ENCODE measurements around the gene PARP8. TPM values are rescaled to one million over a fixed set of nuclear protein-coding genes. Genes with fewer than 3 reads are reported as not detected.
"Not testable (repeated sequence)": the region's sequence is repeated elsewhere in the genome, so short reads cannot be mapped to it uniquely, and the experiment has no call there.

The PARP8 gene
- total and polyA plus RNA-seq, 9 donors, result 4.4 to 21.4 (median 18.4) TPM

DNA sequence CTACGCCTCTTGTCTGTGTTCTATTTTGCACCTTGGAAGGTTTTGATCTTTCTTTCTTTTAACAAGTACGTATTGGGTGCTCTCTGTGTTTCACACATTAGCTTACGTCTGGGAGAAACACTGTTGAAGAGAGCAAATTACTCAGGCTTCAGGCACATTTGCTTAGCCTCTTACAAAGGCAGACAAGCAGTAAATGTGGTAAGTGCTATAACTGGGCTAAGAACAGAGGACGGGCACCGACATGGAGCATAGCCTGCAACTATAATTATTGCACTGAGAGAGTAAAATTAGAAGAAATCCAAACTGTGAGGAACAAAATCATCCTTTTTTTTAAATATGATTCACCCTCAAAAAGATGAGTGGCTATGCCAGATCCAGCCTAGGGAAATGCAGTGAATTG, 9.4 kb upstream of the PARP8 start:
- intact Hi-C loops (cut with DNase I), result no loop called here
- Histone ChIP-seq H3K27ac (no peak overlapping the region), H3K36me3 (no peaks in the 10 kb centered on the region), H3K27me3 (no peaks in the 10 kb centered on the region), H3K4me1 (ENCODE audit: insufficient read depth) (no peaks in the 10 kb centered on the region), H3K4me3 (no peak overlapping the region), H3K9me3 (no peaks in the 10 kb centered on the region)
- TF ChIP-seq CTCF (IDR thresholded peaks at IDR 0.05) (no peak), POLR2A (IDR thresholded peaks at IDR 0.05) (no peak), EP300 (IDR thresholded peaks at IDR 0.05) (no peak)
- DNase-seq, result no peak
- WGBS, 3 donors, result 81 to 85% (median 82%) methylated on average over 5 of the region's 5 CpGs

DNA sequence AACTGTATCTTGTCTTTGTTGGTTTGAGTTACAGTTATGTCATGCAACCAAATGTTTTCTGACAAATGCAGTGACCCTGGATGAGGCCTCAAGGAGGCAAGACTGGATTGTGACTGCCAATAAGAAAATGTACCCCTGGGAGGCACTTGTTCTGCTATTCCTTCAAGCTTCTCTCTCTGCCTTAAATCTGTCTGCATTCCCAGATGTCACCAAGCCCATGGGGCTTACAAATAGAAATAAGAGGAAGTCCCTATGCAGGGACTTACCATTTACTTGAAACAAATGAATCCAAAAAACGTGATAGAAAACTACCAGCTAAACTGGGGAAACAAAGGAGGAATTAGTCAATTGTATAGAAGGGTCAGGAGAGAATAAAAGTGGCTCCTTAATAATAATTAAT, 8.2 kb upstream of the PARP8 start:
- Histone ChIP-seq H3K4me3 (no peak overlapping the region), H3K9me3 (no peaks in the 10 kb centered on the region), H3K36me3 (no peaks in the 10 kb centered on the region), H3K4me1 (ENCODE audit: insufficient read depth) (no peaks in the 10 kb centered on the region), H3K27ac (no peak overlapping the region), H3K27me3 (no peaks in the 10 kb centered on the region)
- WGBS, 3 donors, result 79 to 87% (median 85%) methylated on average over 1 of the region's 1 CpG
- no peak for DNase-seq
- TF ChIP-seq POLR2A (IDR thresholded peaks at IDR 0.05) (no peak), CTCF (IDR thresholded peaks at IDR 0.05) (no peak), EP300 (IDR thresholded peaks at IDR 0.05) (no peak)
- intact Hi-C loops (cut with DNase I), result no loop called here

GRCh38 chr5:50663636-50664035, 2.8 kb upstream of the PARP8 start:
- intact Hi-C loops (cut with DNase I), result no loop called here
- 71 to 84% (median 84%) methylated on average over 4 of the region's 4 CpGs for WGBS, 3 donors
- no peak overlapping the region for H3K27ac ChIP-seq
- no peaks in the 10 kb centered on the region for H3K4me1 ChIP-seq (ENCODE audit: insufficient read depth)
- no peaks in the 10 kb centered on the region for H3K27me3 ChIP-seq
- TF ChIP-seq EP300 (IDR thresholded peaks at IDR 0.05) (no peak), POLR2A (IDR thresholded peaks at IDR 0.05) (no peak), CTCF (IDR thresholded peaks at IDR 0.05) (no peak)
- H3K36me3 ChIP-seq, result no peaks in the 10 kb centered on the region
- no peak overlapping the region for H3K4me3 ChIP-seq
- H3K9me3 ChIP-seq, result no peaks in the 10 kb centered on the region
- DNase-seq, result no peak

DNA sequence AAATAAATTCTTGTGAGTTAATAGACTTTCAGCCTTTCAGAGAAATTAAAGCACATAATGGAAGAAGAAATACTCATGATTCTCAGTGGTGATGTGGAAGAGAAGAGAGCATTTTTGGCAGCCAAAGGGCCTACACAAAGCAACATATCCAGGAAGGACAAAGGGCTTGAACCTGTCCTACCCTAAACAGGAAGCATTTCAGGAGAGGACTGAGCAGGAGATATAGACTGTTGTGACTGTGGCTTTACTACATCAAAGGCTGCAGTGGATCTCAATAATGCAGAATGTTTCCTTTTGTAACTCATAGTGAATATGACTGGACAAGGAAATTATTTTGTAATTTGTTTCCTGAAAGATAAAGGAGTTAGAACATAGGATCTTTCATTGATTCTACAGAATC, 1.3 kb upstream of the PARP8 start:
- TF ChIP-seq EP300 (IDR thresholded peaks at IDR 0.05), result no peak
- no peak for TF ChIP-seq CTCF (IDR thresholded peaks at IDR 0.05)
- TF ChIP-seq POLR2A (IDR thresholded peaks at IDR 0.05), result no peak
- Histone ChIP-seq H3K4me1 (ENCODE audit: insufficient read depth) (no peaks in the 10 kb centered on the region), H3K4me3 (no peak overlapping the region), H3K36me3 (no peaks in the 10 kb centered on the region), H3K27me3 (no peaks in the 10 kb centered on the region), H3K9me3 (no peaks in the 10 kb centered on the region), H3K27ac (no peak overlapping the region)
- DNase-seq, result no peak
- intact Hi-C loops (cut with DNase I), result no loop called here

- peak overlapping the region in 1 of 2 donors; percentile 68 for H3K27ac ChIP-seq
- H3K4me3 ChIP-seq, result peak overlapping the region; percentile 77
- H3K36me3 ChIP-seq; intact Hi-C loops (cut with DNase I); H3K9me3 ChIP-seq; H3K4me1 ChIP-seq (ENCODE audit: insufficient read depth); H3K27me3 ChIP-seq: not testable (repeated sequence)
- peak in 1 of 5 donors; percentile 19 for DNase-seq
- 38 to 45% (median 40%) methylated on average over 8 of the region's 8 CpGs for WGBS, 3 donors
Observed at GRCh38 chr5:50665761-50666202, 655 bp upstream of the PARP8 start.

All from ovary (tissue), 9 donors.